ENCODE results near the gene CCP110.

CCP110 gene

GRCh38 chr16:19488213-19488640 lies 35.5 kb upstream of the CCP110 start:
- Histone ChIP-seq H3K9me3 (ENCODE audit: control insufficient read depth in 2 of 2, low read length in 2 of 2) (no peaks in the 10 kb centered on the region), H3K4me1 (ENCODE audit: control insufficient read depth, insufficient read depth, low read length) (no peaks in the 10 kb centered on the region), H3K36me3 (ENCODE audit: control insufficient read depth in 2 of 2, insufficient read depth in 2 of 2, low read length in 2 of 2) (no peaks in the 10 kb centered on the region), H3K27me3 (ENCODE audit: control insufficient read depth in 1 of 2, insufficient read depth in 2 of 2, low read length in 2 of 2) (no peaks in the 10 kb centered on the region), H3K9ac (ENCODE audit: low read length in 2 of 2) (no peak overlapping the region), H3K27ac (ENCODE audit: low read length) (no peak overlapping the region), H3K4me3 (ENCODE audit: low read length in 2 of 2) (no peak overlapping the region)

- H3K9ac ChIP-seq (ENCODE audit: low read length in 2 of 2) = no peak overlapping the region
- H3K27ac ChIP-seq (ENCODE audit: low read length) = no peak overlapping the region
- H3K36me3 ChIP-seq (ENCODE audit: control insufficient read depth in 2 of 2, insufficient read depth in 2 of 2, low read length in 2 of 2) = no peaks in the 10 kb centered on the region
- no peak overlapping the region for H3K4me3 ChIP-seq (ENCODE audit: low read length in 2 of 2)
- H3K4me1 ChIP-seq (ENCODE audit: control insufficient read depth, insufficient read depth, low read length) = no peaks in the 10 kb centered on the region
- no peaks in the 10 kb centered on the region for H3K9me3 ChIP-seq (ENCODE audit: control insufficient read depth in 2 of 2, low read length in 2 of 2)
- no peaks in the 10 kb centered on the region for H3K27me3 ChIP-seq (ENCODE audit: control insufficient read depth in 1 of 2, insufficient read depth in 2 of 2, low read length in 2 of 2)
These were observed 33.1 kb upstream of the CCP110 start for GRCh38 chr16:19490619-19491018.

GRCh38 chr16:19497176-19497575 lies 26.6 kb upstream of the CCP110 start:
- H3K36me3 ChIP-seq (ENCODE audit: control insufficient read depth in 2 of 2, insufficient read depth in 2 of 2, low read length in 2 of 2) = peaks cover 8 to 9% of the 10 kb centered on the region in 2 donors

GRCh38 chr16:19499006-19499405 lies 24.7 kb upstream of the CCP110 start:
- H3K9me3 ChIP-seq (ENCODE audit: control insufficient read depth in 2 of 2, low read length in 2 of 2) = no peaks in the 10 kb centered on the region
- H3K36me3 ChIP-seq (ENCODE audit: control insufficient read depth in 2 of 2, insufficient read depth in 2 of 2, low read length in 2 of 2) = peaks cover 25% of the 10 kb centered on the region in 2 donors
- H3K27ac ChIP-seq (ENCODE audit: low read length) = no peak overlapping the region
- H3K4me1 ChIP-seq (ENCODE audit: control insufficient read depth, insufficient read depth, low read length) = no peaks in the 10 kb centered on the region
- H3K9ac ChIP-seq (ENCODE audit: low read length in 2 of 2) = no peak overlapping the region
- no peak overlapping the region for H3K4me3 ChIP-seq (ENCODE audit: low read length in 2 of 2)
- no peaks in the 10 kb centered on the region for H3K27me3 ChIP-seq (ENCODE audit: control insufficient read depth in 1 of 2, insufficient read depth in 2 of 2, low read length in 2 of 2)

More at GRCh38 chr16:19497176-19497575, 26.6 kb upstream of the CCP110 start:
- Histone ChIP-seq H3K4me1 (ENCODE audit: control insufficient read depth, insufficient read depth, low read length) (no peaks in the 10 kb centered on the region), H3K9ac (ENCODE audit: low read length in 2 of 2) (no peak overlapping the region), H3K9me3 (ENCODE audit: control insufficient read depth in 2 of 2, low read length in 2 of 2) (no peaks in the 10 kb centered on the region), H3K4me3 (ENCODE audit: low read length in 2 of 2) (no peak overlapping the region), H3K27me3 (ENCODE audit: control insufficient read depth in 1 of 2, insufficient read depth in 2 of 2, low read length in 2 of 2) (no peaks in the 10 kb centered on the region), H3K27ac (ENCODE audit: low read length) (no peak overlapping the region)

GRCh38 chr16:19499481-19499880 lies 24.3 kb upstream of the CCP110 start:
- H3K9ac ChIP-seq (ENCODE audit: low read length in 2 of 2) = no peak overlapping the region
- no peak overlapping the region for H3K27ac ChIP-seq (ENCODE audit: low read length)
- peaks cover 28% of the 10 kb centered on the region in 2 donors for H3K36me3 ChIP-seq (ENCODE audit: control insufficient read depth in 2 of 2, insufficient read depth in 2 of 2, low read length in 2 of 2)
- no peaks in the 10 kb centered on the region for H3K27me3 ChIP-seq (ENCODE audit: control insufficient read depth in 1 of 2, insufficient read depth in 2 of 2, low read length in 2 of 2)
- H3K4me3 ChIP-seq (ENCODE audit: low read length in 2 of 2) = no peak overlapping the region
- no peaks in the 10 kb centered on the region for H3K9me3 ChIP-seq (ENCODE audit: control insufficient read depth in 2 of 2, low read length in 2 of 2)
- H3K4me1 ChIP-seq (ENCODE audit: control insufficient read depth, insufficient read depth, low read length) = no peaks in the 10 kb centered on the region

- Histone ChIP-seq H3K27me3 (ENCODE audit: control insufficient read depth in 1 of 2, insufficient read depth in 2 of 2, low read length in 2 of 2) (no peaks in the 10 kb centered on the region), H3K36me3 (ENCODE audit: control insufficient read depth in 2 of 2, insufficient read depth in 2 of 2, low read length in 2 of 2) (peaks cover 31 to 44% of the 10 kb centered on the region in 2 donors), H3K4me1 (ENCODE audit: control insufficient read depth, insufficient read depth, low read length) (no peaks in the 10 kb centered on the region), H3K9ac (ENCODE audit: low read length in 2 of 2) (no peak overlapping the region), H3K27ac (ENCODE audit: low read length) (no peak overlapping the region), H3K4me3 (ENCODE audit: low read length in 2 of 2) (no peak overlapping the region), H3K9me3 (ENCODE audit: control insufficient read depth in 2 of 2, low read length in 2 of 2) (no peaks in the 10 kb centered on the region)
These were observed 21.2 kb upstream of the CCP110 start for GRCh38 chr16:19502395-19503131.

GRCh38 chr16:19503461-19504075 lies 20.2 kb upstream of the CCP110 start:
- no peaks in the 10 kb centered on the region for H3K4me1 ChIP-seq (ENCODE audit: control insufficient read depth, insufficient read depth, low read length)
- no peak overlapping the region for H3K4me3 ChIP-seq (ENCODE audit: low read length in 2 of 2)
- H3K36me3 ChIP-seq (ENCODE audit: control insufficient read depth in 2 of 2, insufficient read depth in 2 of 2, low read length in 2 of 2) = peaks cover 40 to 49% of the 10 kb centered on the region in 2 donors
- no peak overlapping the region for H3K27ac ChIP-seq (ENCODE audit: low read length)
- H3K9ac ChIP-seq (ENCODE audit: low read length in 2 of 2) = no peak overlapping the region
- no peaks in the 10 kb centered on the region for H3K9me3 ChIP-seq (ENCODE audit: control insufficient read depth in 2 of 2, low read length in 2 of 2)
- no peaks in the 10 kb centered on the region for H3K27me3 ChIP-seq (ENCODE audit: control insufficient read depth in 1 of 2, insufficient read depth in 2 of 2, low read length in 2 of 2)

GRCh38 chr16:19505600-19506303 lies 18.0 kb upstream of the CCP110 start:
- Histone ChIP-seq H3K4me3 (ENCODE audit: low read length in 2 of 2) (no peak overlapping the region), H3K36me3 (ENCODE audit: control insufficient read depth in 2 of 2, insufficient read depth in 2 of 2, low read length in 2 of 2) (peaks cover 41 to 57% of the 10 kb centered on the region in 2 donors), H3K27ac (ENCODE audit: low read length) (no peak overlapping the region)

GRCh38 chr16:19506965-19507364 lies 16.8 kb upstream of the CCP110 start:
- no peaks in the 10 kb centered on the region for H3K4me1 ChIP-seq (ENCODE audit: control insufficient read depth, insufficient read depth, low read length)
- H3K9me3 ChIP-seq (ENCODE audit: control insufficient read depth in 2 of 2, low read length in 2 of 2) = no peaks in the 10 kb centered on the region
- H3K27ac ChIP-seq (ENCODE audit: low read length) = no peak overlapping the region
- no peak overlapping the region for H3K9ac ChIP-seq (ENCODE audit: low read length in 2 of 2)
- no peaks in the 10 kb centered on the region for H3K27me3 ChIP-seq (ENCODE audit: control insufficient read depth in 1 of 2, insufficient read depth in 2 of 2, low read length in 2 of 2)
- H3K4me3 ChIP-seq (ENCODE audit: low read length in 2 of 2) = no peak overlapping the region
- H3K36me3 ChIP-seq (ENCODE audit: control insufficient read depth in 2 of 2, insufficient read depth in 2 of 2, low read length in 2 of 2) = peaks cover 37 to 51% of the 10 kb centered on the region in 2 donors

More at GRCh38 chr16:19505600-19506303, 18.0 kb upstream of the CCP110 start:
- no peaks in the 10 kb centered on the region for H3K4me1 ChIP-seq (ENCODE audit: control insufficient read depth, insufficient read depth, low read length)
- no peaks in the 10 kb centered on the region for H3K27me3 ChIP-seq (ENCODE audit: control insufficient read depth in 1 of 2, insufficient read depth in 2 of 2, low read length in 2 of 2)
- H3K9me3 ChIP-seq (ENCODE audit: control insufficient read depth in 2 of 2, low read length in 2 of 2) = no peaks in the 10 kb centered on the region
- no peak overlapping the region for H3K9ac ChIP-seq (ENCODE audit: low read length in 2 of 2)

GRCh38 chr16:19507867-19508266 lies 15.9 kb upstream of the CCP110 start:
- H3K27me3 ChIP-seq (ENCODE audit: control insufficient read depth in 1 of 2, insufficient read depth in 2 of 2, low read length in 2 of 2) = no peaks in the 10 kb centered on the region
- H3K27ac ChIP-seq (ENCODE audit: low read length) = no peak overlapping the region
- H3K9me3 ChIP-seq (ENCODE audit: control insufficient read depth in 2 of 2, low read length in 2 of 2) = no peaks in the 10 kb centered on the region
- H3K9ac ChIP-seq (ENCODE audit: low read length in 2 of 2) = no peak overlapping the region
- no peaks in the 10 kb centered on the region for H3K4me1 ChIP-seq (ENCODE audit: control insufficient read depth, insufficient read depth, low read length)
- H3K36me3 ChIP-seq (ENCODE audit: control insufficient read depth in 2 of 2, insufficient read depth in 2 of 2, low read length in 2 of 2) = peaks cover 29 to 43% of the 10 kb centered on the region in 2 donors
- no peak overlapping the region for H3K4me3 ChIP-seq (ENCODE audit: low read length in 2 of 2)
